Spleen (tissue), 7 donors: Measurements from ENCODE around the gene MAPT.

Experiments used
- CTCF ChIP-seq, 11 experiments: fragments of 200-600 bp in 7 of 11; fragments of 450-650 bp in 4 of 11; sonication (generic) in 4 of 11; IDR thresholded peaks in 8 of 11; conservative IDR thresholded peaks in 3 of 11; 1 replicate in 7 of 11; 2 replicates in 4 of 11; pipeline versions ENCODE4 v1.4.0 to v1.8.0; 2016 to 2021; ENCODE audit warnings: antibody characterized with exemption in 11 of 11, inconsistent platforms in 4 of 11, mild to moderate bottlenecking in 1 of 11
- POLR2A ChIP-seq, 3 donors: fragments of 450-650 bp; IDR thresholded peaks; one replicate each; pipeline ENCODE4 v1.5.1; 2017; ENCODE audit warnings: antibody characterized with exemption in 3 of 3, mild to moderate bottlenecking in 1 of 3
- POLR2AphosphoS5 ChIP-seq, 3 donors: sonication (generic); formaldehyde crosslinking; IDR thresholded peaks; one replicate each; pipeline ENCODE4 v1.5.1; 2017; ENCODE audit warnings: antibody characterized with exemption in 3 of 3
- donor health status: DM: no; HTN: no; CAD: no; lungs with moderate emphysema.
- donor health status: DM: no; HTN: no; CAD: no.
- donor health status: DM: no; HTN: no; CAD: no.

DNA sequence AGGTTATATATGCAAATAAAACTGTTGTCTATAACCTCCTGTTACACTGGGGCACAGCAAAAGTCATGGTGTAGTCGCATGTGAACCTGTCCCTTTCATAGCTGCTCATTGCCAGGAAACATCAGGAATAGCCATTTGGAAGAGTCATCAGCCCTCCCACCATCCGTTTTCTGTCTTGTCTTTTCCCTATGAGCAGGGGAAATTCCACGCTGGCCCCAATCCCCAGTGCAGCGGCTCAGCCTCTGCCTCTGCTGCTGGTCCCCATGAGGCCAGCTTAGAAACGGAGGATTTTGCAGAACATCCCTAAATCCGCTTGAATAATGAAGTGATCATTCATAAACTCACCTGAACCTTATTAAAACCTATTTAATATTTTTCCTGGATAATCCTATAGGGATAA, 10.5 kb downstream of the MAPT start:
- TF ChIP-seq CTCF (IDR thresholded peaks at IDR 0.05 in 8 of 11, conservative IDR thresholded peaks at IDR 0.05 in 3 of 11) (no peak), POLR2A (IDR thresholded peaks at IDR 0.05) (no peak), POLR2AphosphoS5 (IDR thresholded peaks at IDR 0.05) (no peak)
